Mesenchymal stem cell (in vitro differentiated cells and primary cell): ENCODE data around the gene MTSS2.

Source experiments
- DNase-seq: peaks from one replicate; pipeline ENCODE4 v3.0.0-alpha.2; 2013
- H2AFZ ChIP-seq: one replicate; pipeline ENCODE4 v1.6.1; 2013; ENCODE audit warnings: low read depth, mild to moderate bottlenecking, control low read depth, inconsistent platforms, low read length, moderate library complexity
- H2AK5ac ChIP-seq: 2 replicates; pipeline ENCODE4 v1.6.1; 2013; ENCODE audit warnings: low read length, moderate library complexity, mild to moderate bottlenecking, inconsistent platforms; ENCODE audit not compliant: severe bottlenecking
- H2BK120ac ChIP-seq: one replicate; pipeline ENCODE4 v1.6.1; 2013; ENCODE audit warnings: low read depth, mild to moderate bottlenecking, inconsistent platforms, low read length, moderate library complexity
- H2BK12ac ChIP-seq, 2 experiments: one replicate each; pipeline ENCODE4 v1.6.1; 2013; ENCODE audit warnings: inconsistent platforms in 2 of 2, low read length in 2 of 2, mild to moderate bottlenecking in 2 of 2, moderate library complexity in 2 of 2, control low read depth in 1 of 2
- H2BK15ac ChIP-seq: one replicate; pipeline ENCODE4 v1.6.1; 2013; ENCODE audit warnings: mild to moderate bottlenecking, low read depth, inconsistent platforms; ENCODE audit not compliant: poor library complexity, severe bottlenecking
- H2BK5ac ChIP-seq: 2 replicates; pipeline ENCODE4 v1.6.1; 2013; ENCODE audit warnings: low read depth, mild to moderate bottlenecking, low read length, control low read depth, inconsistent platforms; ENCODE audit not compliant: poor library complexity, severe bottlenecking
- H3K14ac ChIP-seq, 2 experiments: one replicate each; pipeline ENCODE4 v1.6.1; 2013; ENCODE audit warnings: inconsistent platforms in 2 of 2, low read length in 2 of 2, control low read depth in 1 of 2, mild to moderate bottlenecking in 1 of 2, moderate library complexity in 1 of 2
- H3K18ac ChIP-seq, 2 experiments: one replicate each; pipeline ENCODE4 v1.6.1; 2013; ENCODE audit warnings: inconsistent platforms in 2 of 2, low read length in 2 of 2, control low read depth in 1 of 2, low read depth in 1 of 2, mild to moderate bottlenecking in 1 of 2
- H3K23ac ChIP-seq, 2 experiments: one replicate each; pipeline ENCODE4 v1.6.1; 2013; ENCODE audit warnings: inconsistent platforms in 2 of 2, low read length in 2 of 2, mild to moderate bottlenecking in 2 of 2, moderate library complexity in 2 of 2, control low read depth in 1 of 2
- H3K27ac ChIP-seq: 2 replicates; pipeline ENCODE4 v1.5.1; 2013; ENCODE audit warnings: mild to moderate bottlenecking, moderate library complexity, low read length, control low read depth, inconsistent platforms; ENCODE audit not compliant: poor library complexity, severe bottlenecking
- H3K27me3 ChIP-seq, 2 experiments: 2 replicates each; pipeline versions ENCODE4 v1.6.1 to v1.7.0; 2013; ENCODE audit warnings: low read length in 2 of 2, mild to moderate bottlenecking in 2 of 2, moderate library complexity in 2 of 2, control low read depth in 1 of 2, inconsistent platforms in 1 of 2; ENCODE audit not compliant: control insufficient read depth in 1 of 2, insufficient read depth in 1 of 2
- H3K36me3 ChIP-seq, 2 experiments: 2 replicates each; pipeline versions ENCODE4 v1.6.1 to v1.7.0; 2013; ENCODE audit warnings: low read length in 2 of 2, control low read depth in 1 of 2, inconsistent platforms in 1 of 2, low read depth in 1 of 2, mild to moderate bottlenecking in 1 of 2; ENCODE audit not compliant: insufficient read depth in 2 of 2, control insufficient read depth in 1 of 2
- H3K4ac ChIP-seq, 2 experiments: one replicate each; pipeline ENCODE4 v1.6.1; 2013; ENCODE audit warnings: inconsistent platforms in 2 of 2, low read length in 2 of 2, mild to moderate bottlenecking in 2 of 2, moderate library complexity in 2 of 2, control low read depth in 1 of 2, low read depth in 1 of 2
- H3K4me1 ChIP-seq: 2 replicates; pipeline ENCODE4 v1.6.1; 2013; ENCODE audit warnings: low read depth, low read length, control low read depth; ENCODE audit not compliant: control insufficient read depth, insufficient read depth
- H3K4me2 ChIP-seq: 2 replicates; pipeline ENCODE4 v1.6.1; 2013; ENCODE audit warnings: low read length, mild to moderate bottlenecking, inconsistent platforms; ENCODE audit not compliant: poor library complexity, severe bottlenecking
- H3K4me3 ChIP-seq, 2 experiments: 2 replicates each; pipeline versions ENCODE4 v1.5.1 to v1.7.0; 2013; ENCODE audit warnings: low read length in 2 of 2, mild to moderate bottlenecking in 2 of 2, control low read depth in 1 of 2, low read depth in 1 of 2; ENCODE audit not compliant: insufficient read depth in 1 of 2
- H3K79me1 ChIP-seq: replicated peaks from 2 replicates; pipeline ENCODE4 v1.6.1; 2013; ENCODE audit warnings: mild to moderate bottlenecking, control low read depth, low read length, inconsistent platforms; ENCODE audit not compliant: poor library complexity, severe bottlenecking
- H3K9ac ChIP-seq: 2 replicates; pipeline ENCODE4 v1.7.0; 2013; ENCODE audit warnings: mild to moderate bottlenecking, low read length, moderate library complexity
- H3K9me3 ChIP-seq: 2 replicates; pipeline ENCODE4 v1.7.0; 2013; ENCODE audit warnings: mild to moderate bottlenecking, low read length; ENCODE audit not compliant: control insufficient read depth
- H4K8ac ChIP-seq: one replicate; pipeline ENCODE4 v1.6.1; 2013; ENCODE audit warnings: inconsistent platforms, mild to moderate bottlenecking, low read length, moderate library complexity
- H4K91ac ChIP-seq: one replicate; pipeline ENCODE4 v1.6.1; 2013; ENCODE audit warnings: mild to moderate bottlenecking, low read length, inconsistent platforms
- WGBS: methylation state at CpG from one replicate; pipeline ENCODE4 v1.1.7; 2013; ENCODE audit warnings: mixed read lengths; 5-methylcytosine and 5-hydroxymethylcytosine counted together

The MTSS2 gene

GRCh38 chr16:70702624-70703023 is 16.8 kb upstream of the MTSS2 start:
- Histone ChIP-seq H2BK120ac (peak overlapping the region; percentile 86), H2AFZ (no peak overlapping the region), H3K4me2 (no peak overlapping the region), H2BK15ac (peak overlapping the region; percentile 44), H3K27me3 (no peaks in the 10 kb centered on the region), H4K8ac (peak overlapping the region; percentile 84), H3K4me1 (peaks cover 89% of the 10 kb centered on the region), H2BK12ac (peak overlapping the region; percentile 76 to 80), H3K4ac (peak overlapping the region; percentile 31 to 57), H3K14ac (peak overlapping the region in 1 of 2 experiments; percentile 76), H3K4me3 (no peak overlapping the region), H2AK5ac (peak overlapping the region; percentile 19), H2BK5ac (no peak overlapping the region), H3K23ac (no peak overlapping the region), H3K18ac (peak overlapping the region; percentile 81 to 87), H3K79me1 (peaks cover 8% of the 10 kb centered on the region), H3K36me3 (peaks cover 6 to 17% of the 10 kb centered on the region in 2 experiments), H4K91ac (peak overlapping the region; percentile 83), H3K9ac (peak overlapping the region; percentile 72), H3K27ac (peak overlapping the region; percentile 74), H3K9me3 (no peaks in the 10 kb centered on the region)
- 79% methylated on average over 8 of the region's 8 CpGs for WGBS
- no peak for DNase-seq

GRCh38 chr16:70701998-70702397 is 16.1 kb upstream of the MTSS2 start:
- no peak overlapping the region for H2BK120ac ChIP-seq
- WGBS = 86% methylated on average over 8 of the region's 8 CpGs
- peak overlapping the region; percentile 80 to 82 for H2BK12ac ChIP-seq

GRCh38 chr16:70701596-70701995 is 15.7 kb upstream of the MTSS2 start:
- Histone ChIP-seq H2AFZ (no peak overlapping the region), H3K27me3 (no peaks in the 10 kb centered on the region), H2BK12ac (peak overlapping the region; percentile 85 to 87), H4K8ac (peak overlapping the region; percentile 80), H3K36me3 (peaks cover 6 to 17% of the 10 kb centered on the region in 2 experiments), H3K4me2 (no peak overlapping the region), H4K91ac (peak overlapping the region; percentile 83), H2BK15ac (no peak overlapping the region), H2AK5ac (peak overlapping the region; percentile 19), H3K18ac (peak overlapping the region; percentile 87 to 88), H3K9ac (no peak overlapping the region), H3K9me3 (no peaks in the 10 kb centered on the region), H3K27ac (no peak overlapping the region), H3K4me1 (peaks cover 90% of the 10 kb centered on the region), H2BK5ac (no peak overlapping the region), H3K4me3 (no peak overlapping the region), H3K79me1 (peaks cover 8% of the 10 kb centered on the region), H3K4ac (peak overlapping the region in 1 of 2 experiments; percentile 85), H3K14ac (peak overlapping the region in 1 of 2 experiments; percentile 50), H2BK120ac (peak overlapping the region; percentile 54), H3K23ac (no peak overlapping the region)
- WGBS = 93% methylated on average over 9 of the region's 9 CpGs
- no peak for DNase-seq

More at GRCh38 chr16:70701998-70702397, 16.1 kb upstream of the MTSS2 start:
- Histone ChIP-seq H4K8ac (peak overlapping the region; percentile 1), H3K27me3 (no peaks in the 10 kb centered on the region), H3K79me1 (peaks cover 8% of the 10 kb centered on the region), H3K27ac (no peak overlapping the region), H2AK5ac (peak overlapping the region; percentile 19), H3K4me2 (no peak overlapping the region), H3K9me3 (no peaks in the 10 kb centered on the region), H3K9ac (no peak overlapping the region), H3K18ac (peak overlapping the region; percentile 87 to 88), H2BK15ac (no peak overlapping the region), H3K4me1 (peaks cover 90% of the 10 kb centered on the region), H3K4me3 (no peak overlapping the region), H3K36me3 (peaks cover 6 to 17% of the 10 kb centered on the region in 2 experiments), H3K14ac (peak overlapping the region in 1 of 2 experiments; percentile 76), H4K91ac (peak overlapping the region; percentile 83), H2AFZ (no peak overlapping the region), H3K4ac (peak overlapping the region; percentile 31 to 49), H3K23ac (no peak overlapping the region), H2BK5ac (peak overlapping the region; percentile 15)
- no peak for DNase-seq

- H3K9ac ChIP-seq = no peak overlapping the region
- WGBS = 88% methylated on average over 3 of the region's 3 CpGs
- H3K18ac ChIP-seq = peak overlapping the region; percentile 86 to 87
- peak overlapping the region; percentile 85 to 87 for H2BK12ac ChIP-seq
- H3K27ac ChIP-seq = no peak overlapping the region
- H2AFZ ChIP-seq = no peak overlapping the region
- no peak overlapping the region for H2BK15ac ChIP-seq
- H2BK120ac ChIP-seq = peak overlapping the region; percentile 54
- peaks cover 8% of the 10 kb centered on the region for H3K79me1 ChIP-seq
- H3K9me3 ChIP-seq = no peaks in the 10 kb centered on the region
- no peak overlapping the region for H3K4me3 ChIP-seq
- peaks cover 88% of the 10 kb centered on the region for H3K4me1 ChIP-seq
- peak overlapping the region; percentile 67 to 85 for H3K4ac ChIP-seq
- H2BK5ac ChIP-seq = no peak overlapping the region
- peak overlapping the region; percentile 19 for H2AK5ac ChIP-seq
- H4K8ac ChIP-seq = peak overlapping the region; percentile 80
- DNase-seq = no peak
- H3K14ac ChIP-seq = peak overlapping the region in 1 of 2 experiments; percentile 50
- H3K27me3 ChIP-seq = no peaks in the 10 kb centered on the region
- H3K4me2 ChIP-seq = no peak overlapping the region
- H3K23ac ChIP-seq = no peak overlapping the region
- H3K36me3 ChIP-seq = peaks cover 6 to 17% of the 10 kb centered on the region in 2 experiments
- peak overlapping the region; percentile 83 for H4K91ac ChIP-seq
Measured at GRCh38 chr16:70701036-70701435, 15.2 kb upstream of the MTSS2 start.
